HepG2 (cell line): ENCODE measurements around the gene EPHB4. TPM values are rescaled to one million over a fixed set of nuclear protein-coding genes. Genes with fewer than 3 reads are reported as not detected.
A peak's percentile ranks its signal among the peaks of the same experiment; 100 is the strongest.
"Not testable (repeated sequence)": the region's sequence is repeated elsewhere in the genome, so short reads cannot be mapped to it uniquely, and the experiment has no call there.

Source experiments
- ADNP ChIP-seq: sonication (generic); formaldehyde crosslinking; IDR thresholded peaks from 2 replicates; pipeline ENCODE4 v1.4.0; 2020; ENCODE audit warnings: missing genetic modification reagents
- CEBPG ChIP-seq: IDR thresholded peaks from 2 replicates; pipeline ENCODE4 v1.6.1; 2016
- ELF1 ChIP-seq: sonication (generic); formaldehyde crosslinking; IDR thresholded peaks from 2 replicates; pipeline ENCODE4 v1.4.0; 2020; ENCODE audit warnings: missing genetic modification reagents
- ESRRA ChIP-seq: sonication (generic); formaldehyde crosslinking; IDR thresholded peaks from 2 replicates; pipeline ENCODE4 v1.5.1; 2020; ENCODE audit warnings: mild to moderate bottlenecking, low read depth, missing genetic modification reagents
- FOSL2 ChIP-seq: sonication (generic); formaldehyde crosslinking; IDR thresholded peaks from 2 replicates; pipeline ENCODE4 v1.4.0; 2020; ENCODE audit warnings: missing genetic modification reagents
- FOXA3 ChIP-seq: IDR thresholded peaks from 2 replicates; pipeline ENCODE4 v1.6.1; 2016; ENCODE audit warnings: missing genetic modification reagents, missing compliant biosample characterization
- HDAC1 ChIP-seq: sonication (generic); formaldehyde crosslinking; IDR thresholded peaks from 2 replicates; pipeline ENCODE4 v1.5.1; 2020; ENCODE audit warnings: mild to moderate bottlenecking, missing genetic modification reagents
- HNF4A ChIP-seq: sonication (generic); formaldehyde crosslinking; IDR thresholded peaks from 2 replicates; pipeline ENCODE4 v1.4.0; 2020; ENCODE audit warnings: missing genetic modification reagents
- MED1 ChIP-seq: sonication (generic); formaldehyde crosslinking; IDR thresholded peaks from 2 replicates; pipeline ENCODE4 v1.4.0; 2020; ENCODE audit warnings: missing genetic modification reagents
- MIXL1 ChIP-seq: IDR thresholded peaks from 2 replicates; pipeline ENCODE4 v1.6.1; 2016
- RCOR2 ChIP-seq: IDR thresholded peaks from 2 replicates; pipeline ENCODE4 v1.6.1; 2016; ENCODE audit warnings: missing biosample characterization, missing genetic modification reagents
- SALL1 ChIP-seq: sonication (generic); formaldehyde crosslinking; IDR thresholded peaks from 2 replicates; pipeline ENCODE4 v1.8.0; 2022; ENCODE audit warnings: mild to moderate bottlenecking, missing genetic modification reagents
- SOX6 ChIP-seq, 2 experiments: fragments of 450-650 bp in 1 of 2; sonication (generic) in 1 of 2; formaldehyde crosslinking in 1 of 2; IDR thresholded peaks; 2 replicates each; pipeline versions ENCODE4 v1.4.0 to v1.6.1; 2017 to 2020; ENCODE audit warnings: antibody characterized with exemption in 1 of 2, mild to moderate bottlenecking in 1 of 2, missing genetic modification reagents in 1 of 2
- TFAP4 ChIP-seq: sonication (generic); IDR thresholded peaks from 2 replicates; pipeline ENCODE4 v1.6.1; 2016; ENCODE audit warnings: low read depth, borderline replicate concordance
- ZFX ChIP-seq: sonication (generic); formaldehyde crosslinking; IDR thresholded peaks from 2 replicates; pipeline ENCODE4 v1.4.0; 2020; ENCODE audit warnings: mild to moderate bottlenecking, low read depth, missing genetic modification reagents, moderate library complexity
- ZMYM4 ChIP-seq: sonication (generic); formaldehyde crosslinking; IDR thresholded peaks from 2 replicates; pipeline ENCODE4 v1.8.1; 2023; ENCODE audit warnings: mild to moderate bottlenecking, missing genetic modification reagents
- ZNF574 ChIP-seq: sonication (generic); formaldehyde crosslinking; IDR thresholded peaks from 2 replicates; pipeline ENCODE4 v1.4.0; 2020; ENCODE audit warnings: missing genetic modification reagents
- ZNF710 ChIP-seq: sonication (generic); formaldehyde crosslinking; IDR thresholded peaks from 2 replicates; pipeline ENCODE4 v1.5.0; 2020; ENCODE audit warnings: mild to moderate bottlenecking, missing genetic modification reagents, borderline replicate concordance
- ZNF768 ChIP-seq: sonication (generic); formaldehyde crosslinking; IDR thresholded peaks from 2 replicates; pipeline ENCODE4 v1.4.0; 2020; ENCODE audit warnings: missing genetic modification reagents
- polyA plus RNA-seq, 8 experiments: library from polyadenylated mRNA; depleted of rRNA in 3 of 8; stranded (reverse) in 7 of 8; unstranded in 1 of 8; fragments of >200 nt; fragmentation: Illumina TruSeq in 4 of 8; extraction: Trizol in 4 of 8; gene quantifications; 2 replicates each; pipeline versions ENCODE4 v1.2.1 to v1.2.3, GENCODE V29; 2011 to 2016; ENCODE audit warnings: low read depth in 4 of 8, missing spikeins in 1 of 8, mixed read lengths in 1 of 8; ENCODE audit not compliant: insufficient read depth in 1 of 8
- total RNA-seq, 5 experiments: library from RNA; depleted of rRNA; stranded (reverse); fragments of >200 nt; fragmentation: Illumina TruSeq; extraction: Trizol; gene quantifications; 2 replicates each; pipeline ENCODE4 v1.2.3, GENCODE V29; 2016; ENCODE audit warnings: low read depth in 1 of 5
- TF ChIP-seq, protein P1 (sequence below): sonication (generic); formaldehyde crosslinking; IDR thresholded peaks from 2 replicates; pipeline ENCODE4 v1.4.0; 2020; ENCODE audit warnings: missing genetic modification reagents, mild to moderate bottlenecking, borderline replicate concordance
- TF ChIP-seq, protein P2 (sequence below), 2 experiments: sonication (generic) in 1 of 2; formaldehyde crosslinking in 1 of 2; IDR thresholded peaks; 2 replicates each; pipeline versions ENCODE4 v1.5.1 to v1.6.1; 2011 to 2020; ENCODE audit warnings: borderline replicate concordance in 1 of 2, low read depth in 1 of 2, low read length in 1 of 2, mild to moderate bottlenecking in 1 of 2, missing genetic modification reagents in 1 of 2, moderate library complexity in 1 of 2

EPHB4 gene
- total and polyA plus RNA-seq, 2 of the 13 experiments (the other 11 are each of a cell fraction or from before 2014, with no cell fraction given) = 61.4 to 69.6 TPM

- TF ChIP-seq ZNF574 (peak; percentile 52; the same call in 1 of the 2 replicates), ZNF710 (CRISPR knock-in tag) (0 out of 2 replicates have a peak, but pooled peaks have one; percentile 18), RCOR2 (CRISPR knock-in tag) (0 out of 2 replicates have a peak, but pooled peaks have one; percentile 25), HDAC1 (CRISPR knock-in tag) (peak; percentile 64), ADNP (peak; percentile 52), MIXL1 (CRISPR knock-in tag) (0 out of 2 replicates have a peak, but pooled peaks have one; percentile 29), ZMYM4 (CRISPR knock-in tag) (0 out of 2 replicates have a peak, but pooled peaks have one; percentile 14), ZNF768 (peak; percentile 95), ESRRA (CRISPR knock-in tag) (peak; percentile 55; the same call in 1 of the 2 replicates), MED1 (CRISPR knock-in tag) (0 out of 2 replicates have a peak, but pooled peaks have one; percentile 43), FOSL2 (CRISPR knock-in tag) (0 out of 2 replicates have a peak, but pooled peaks have one; percentile 5), TFAP4 (peak; percentile 82; the same call in 1 of the 2 replicates), SALL1 (CRISPR knock-in tag) (peak; percentile 62), SOX6 (CRISPR knock-in tag; IDR thresholded peaks at IDR 0.05) (peak; percentile 41; the same call in 1 of the 2 replicates), ELF1 (CRISPR knock-in tag) (peak; percentile 20; the same call in 1 of the 2 replicates), CEBPG (CRISPR knock-in tag) (peak; percentile 68), HNF4A (peak; percentile 89), ZFX (peak; percentile 33; the same call in 1 of the 2 replicates), FOXA3 (CRISPR knock-in tag) (0 out of 2 replicates have a peak, but pooled peaks have one; percentile 17)
- TF ChIP-seq, protein P1, sequence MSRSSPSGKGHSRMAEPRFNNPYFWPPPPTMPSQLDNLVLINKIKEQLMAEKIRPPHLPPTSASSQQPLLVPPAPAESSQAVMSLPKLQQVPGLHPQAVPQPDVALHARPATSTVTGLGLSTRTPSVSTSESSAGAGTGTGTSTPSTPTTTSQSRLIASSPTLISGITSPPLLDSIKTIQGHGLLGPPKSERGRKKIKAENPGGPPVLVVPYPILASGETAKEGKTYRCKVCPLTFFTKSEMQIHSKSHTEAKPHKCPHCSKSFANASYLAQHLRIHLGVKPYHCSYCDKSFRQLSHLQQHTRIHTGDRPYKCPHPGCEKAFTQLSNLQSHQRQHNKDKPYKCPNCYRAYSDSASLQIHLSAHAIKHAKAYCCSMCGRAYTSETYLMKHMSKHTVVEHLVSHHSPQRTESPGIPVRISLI (CRISPR knock-in tag) = 0 out of 2 replicates have a peak, but pooled peaks have one; percentile 17
- TF ChIP-seq SOX6 (IDR thresholded peaks at IDR 0.05) = not testable (repeated sequence)
- TF ChIP-seq, protein P2, sequence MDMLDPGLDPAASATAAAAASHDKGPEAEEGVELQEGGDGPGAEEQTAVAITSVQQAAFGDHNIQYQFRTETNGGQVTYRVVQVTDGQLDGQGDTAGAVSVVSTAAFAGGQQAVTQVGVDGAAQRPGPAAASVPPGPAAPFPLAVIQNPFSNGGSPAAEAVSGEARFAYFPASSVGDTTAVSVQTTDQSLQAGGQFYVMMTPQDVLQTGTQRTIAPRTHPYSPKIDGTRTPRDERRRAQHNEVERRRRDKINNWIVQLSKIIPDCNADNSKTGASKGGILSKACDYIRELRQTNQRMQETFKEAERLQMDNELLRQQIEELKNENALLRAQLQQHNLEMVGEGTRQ (IDR thresholded peaks at IDR 0.05; ENCODE audit: low read depth, low read length) = not testable (repeated sequence)
- TF ChIP-seq, protein P2 (CRISPR knock-in tag; IDR thresholded peaks at IDR 0.05; ENCODE audit: borderline replicate concordance) = 0 out of 2 replicates have a peak, but pooled peaks have one; percentile 44
Measured at GRCh38 chr7:100816515-100816914, 10.8 kb downstream of the EPHB4 start (continued).
